ENCODE results near the gene CBFA2T3.

GRCh38 chr16:88861359-88861758 lies 115.6 kb downstream of the CBFA2T3 start:
- TF ChIP-seq POLR2A (IDR thresholded peaks at IDR 0.05) (no peak), CTCF (IDR thresholded peaks at IDR 0.05) (no peak), EP300 (IDR thresholded peaks at IDR 0.05) (no peak)

All from gastroesophageal sphincter (tissue), 3 donors.